Measurements from ENCODE around the gene SCT.

Gene SCT

GRCh38 chr11:608791-609251, 18.2 kb downstream of the SCT start:
- no peak for DNase-seq

- DNase-seq, result no peak
Observed at GRCh38 chr11:607971-608659, 18.9 kb downstream of the SCT start.

GRCh38 chr11:607020-607780, 19.8 kb downstream of the SCT start:
- DNase-seq, result no peak

GRCh38 chr11:606245-606644, 20.7 kb downstream of the SCT start:
- no peak for DNase-seq

GRCh38 chr11:605286-606129, 21.5 kb downstream of the SCT start:
- no peak for DNase-seq

GRCh38 chr11:603154-603553, 23.8 kb downstream of the SCT start:
- DNase-seq, result no peak

GRCh38 chr11:601573-602245, 25.3 kb downstream of the SCT start:
- no peak for DNase-seq

GRCh38 chr11:598005-598680, 28.8 kb downstream of the SCT start:
- DNase-seq, result no peak

GRCh38 chr11:597166-597725, 29.7 kb downstream of the SCT start:
- DNase-seq, result no peak

- DNase-seq, result no peak
Observed at GRCh38 chr11:596374-596773, 30.6 kb downstream of the SCT start.

- DNase-seq, result no peak
Observed at GRCh38 chr11:595400-595799, 31.6 kb downstream of the SCT start.

GRCh38 chr11:593347-593746, 33.6 kb downstream of the SCT start:
- no peak for DNase-seq

GRCh38 chr11:592918-593317, 34.1 kb downstream of the SCT start:
- no peak for DNase-seq

- no peak for DNase-seq
Observed at GRCh38 chr11:592501-592900, 34.5 kb downstream of the SCT start.

- no peak for DNase-seq
Observed at GRCh38 chr11:590997-591396, 36.0 kb downstream of the SCT start.

- no peak for DNase-seq
Observed at GRCh38 chr11:589798-590197, 37.2 kb downstream of the SCT start.

GRCh38 chr11:587978-588380, 39.0 kb downstream of the SCT start:
- peak; percentile 64 for DNase-seq

GRCh38 chr11:587546-587945, 39.4 kb downstream of the SCT start:
- no peak for DNase-seq

- no peak for DNase-seq
Observed at GRCh38 chr11:586376-587316, 40.3 kb downstream of the SCT start.

- no peak for DNase-seq
Observed at GRCh38 chr11:584287-584686, 42.7 kb downstream of the SCT start.

- DNase-seq, result no peak
Observed at GRCh38 chr11:581752-582151, 45.2 kb downstream of the SCT start.

Data from activated naive CD4-positive, alpha-beta T cell treated with Interleukin-2 at 50 U/mL for 16 hours (primary cell).